HepG2 (cell line): ENCODE measurements around the gene KMT2E. TPM values are rescaled to one million over a fixed set of nuclear protein-coding genes. Genes with fewer than 3 reads are reported as not detected.

Source experiments
- ATAC-seq: fragments of 200-7000 bp; cut with Tn5 transposase; 3 replicates; pipeline ENCODE4 v1.9.1; 2020; ENCODE audit warnings: mild to moderate bottlenecking, moderate library complexity
- BruUV-seq: library from RNA; stranded (reverse); fragments of 400-500 nt; replicated peaks from 2 replicates; lab custom pipeline; 2021; lab: Mats Ljungman, UMichigan
- CTCF ChIA-PET: fragments of 300-600 bp; formaldehyde crosslinking; extraction: SDS; loops from one replicate; lab custom pipeline; 2021; ENCODE audit warnings: low total read pairs, inconsistent platforms, low intra/inter-chr PET ratio; lab: Yijun Ruan, JAX
- POLR2A ChIA-PET: fragments of 350-600 bp; sonication (Branson Sonifier 250); formaldehyde crosslinking; loops from one replicate; lab custom pipeline; 2020; ENCODE audit warnings: antibody characterized with exemption, inconsistent platforms; lab: Yijun Ruan, JAX
- DNase-seq: peaks from one replicate; pipeline ENCODE4 v3.0.0-alpha.2; 2015; ENCODE audit warnings: low spot score
- FAIRE-seq: peaks from 3 replicates; lab custom pipeline; 2011; peaks lifted over from hg19 to GRCh38; lab: Jason Lieb, UNC
- H2AFZ ChIP-seq: one replicate; pipeline ENCODE4 v1.6.1; 2011; ENCODE audit warnings: low read length, inconsistent platforms
- H3K27ac ChIP-seq: fragments of 300-600 bp; 3 replicates; pipeline ENCODE4 v1.8.0; 2011; ENCODE audit warnings: mixed run types, mild to moderate bottlenecking, mixed read lengths, low read length, inconsistent platforms; ENCODE audit not compliant: insufficient read depth; ENCODE audit errors: extremely low read length
- H3K27me3 ChIP-seq, 2 experiments: fragments of 200-600 bp in 1 of 2; 2 replicates in 1 of 2; 3 replicates in 1 of 2; pipeline versions ENCODE4 v1.6.0 to v1.8.0; 2011; ENCODE audit warnings: low read length in 2 of 2, mild to moderate bottlenecking in 2 of 2, moderate library complexity in 2 of 2, inconsistent platforms in 1 of 2; ENCODE audit not compliant: insufficient read depth in 2 of 2, control insufficient read depth in 1 of 2
- H3K36me3 ChIP-seq, 2 experiments: fragments of 200-600 bp in 1 of 2; replicated peaks in 1 of 2; 2 replicates in 1 of 2; 3 replicates in 1 of 2; pipeline versions ENCODE4 v1.5.1 to v1.8.0; 2011; ENCODE audit warnings: low read length in 2 of 2, inconsistent platforms in 1 of 2; ENCODE audit not compliant: insufficient read depth in 2 of 2, control insufficient read depth in 1 of 2
- H3K4me1 ChIP-seq: 2 replicates; pipeline ENCODE4 v1.5.1; 2012; ENCODE audit warnings: low read length, inconsistent platforms; ENCODE audit not compliant: insufficient read depth
- H3K4me2 ChIP-seq: 2 replicates; pipeline ENCODE4 v1.6.0; 2011; ENCODE audit warnings: low read depth, low read length, inconsistent platforms
- H3K4me3 ChIP-seq, 3 experiments: fragments of 200-600 bp in 1 of 3; sonication (generic), shearing (Covaris generic) in 1 of 3; replicated peaks in 1 of 3; 2 replicates each; pipeline ENCODE4 v1.5.1; 2011 to 2016; ENCODE audit warnings: low read length in 3 of 3, inconsistent platforms in 2 of 3, low read depth in 2 of 3, mild to moderate bottlenecking in 2 of 3, control low read depth in 1 of 3, mixed read lengths in 1 of 3; ENCODE audit not compliant: insufficient read depth in 1 of 3
- H3K79me2 ChIP-seq: one replicate; pipeline ENCODE4 v1.6.1; 2011; ENCODE audit warnings: low read length, inconsistent platforms; ENCODE audit not compliant: insufficient read depth
- H3K9ac ChIP-seq: 2 replicates; pipeline ENCODE4 v1.6.0; 2011; ENCODE audit warnings: mild to moderate bottlenecking, low read depth, low read length, inconsistent platforms; ENCODE audit not compliant: insufficient read depth
- H3K9me3 ChIP-seq: 2 replicates; pipeline ENCODE4 v1.5.1; 2012; ENCODE audit warnings: mild to moderate bottlenecking, low read length
- H4K20me1 ChIP-seq: 2 replicates; pipeline ENCODE4 v1.6.0; 2011; ENCODE audit warnings: inconsistent platforms, mild to moderate bottlenecking, low read length, moderate library complexity; ENCODE audit not compliant: insufficient read depth
- ELF3 ChIP-seq: IDR thresholded peaks from 2 replicates; pipeline ENCODE4 v1.6.1; 2016; ENCODE audit warnings: missing genetic modification reagents, missing compliant biosample characterization
- MED8 ChIP-seq: sonication (generic); formaldehyde crosslinking; IDR thresholded peaks from 2 replicates; pipeline ENCODE4 v1.8.1; 2023; ENCODE audit warnings: mild to moderate bottlenecking, missing genetic modification reagents; ENCODE audit not compliant: insufficient replicate concordance
- PHB2 ChIP-seq: fragments of 450-650 bp; IDR thresholded peaks from 2 replicates; pipeline ENCODE4 v1.6.1; 2018; ENCODE audit not compliant: partially characterized antibody
- POLR2G ChIP-seq: fragments of 200-400 bp; formaldehyde crosslinking; IDR thresholded peaks from 2 replicates; pipeline ENCODE4 v1.6.1; 2018; ENCODE audit warnings: mild to moderate bottlenecking, low read depth, low read length, moderate library complexity
- RBM22 ChIP-seq: fragments of 200-400 bp; formaldehyde crosslinking; optimal IDR thresholded peaks from 2 replicates; pipeline ENCODE3; 2017; ENCODE audit warnings: mild to moderate bottlenecking, low read length, moderate library complexity
- ZNF34 ChIP-seq: sonication (generic); formaldehyde crosslinking; IDR thresholded peaks from 2 replicates; pipeline ENCODE4 v1.4.0; 2020; ENCODE audit warnings: mild to moderate bottlenecking, missing genetic modification reagents, borderline replicate concordance
- ZNF619 ChIP-seq: sonication (generic); formaldehyde crosslinking; IDR thresholded peaks from 2 replicates; pipeline ENCODE4 v1.4.0; 2020; ENCODE audit warnings: mild to moderate bottlenecking, missing genetic modification reagents
- ZNF713 ChIP-seq: sonication (generic); formaldehyde crosslinking; IDR thresholded peaks from 2 replicates; pipeline ENCODE4 v1.4.0; 2020; ENCODE audit warnings: mild to moderate bottlenecking, missing genetic modification reagents
- ZSCAN25 ChIP-seq: sonication (generic); formaldehyde crosslinking; IDR thresholded peaks from 2 replicates; pipeline ENCODE4 v1.8.0; 2022; ENCODE audit warnings: mild to moderate bottlenecking, missing genetic modification reagents
- ZZZ3 ChIP-seq: sonication (generic); formaldehyde crosslinking; IDR thresholded peaks from 2 replicates; pipeline ENCODE4 v1.4.0; 2020; ENCODE audit warnings: missing genetic modification reagents, mild to moderate bottlenecking, borderline replicate concordance
- WGBS: methylation state at CpG from one replicate; pipeline ENCODE4 v1.1.6; 2017; ENCODE audit warnings: low lambda C conversion rate; 5-methylcytosine and 5-hydroxymethylcytosine counted together
- in situ Hi-C: cut with HindIII; loops from 2 replicates; pipeline ENCODE4 v1.10.0; 2017; ENCODE audit warnings: low pct_unique_long_range_greater_than_20kb; ENCODE audit not compliant: extremely low pct_ligation_motif_present
- intact Hi-C: fragments of 100-400 bp; cut with micrococcal nuclease; formaldehyde crosslinking; loops from one replicate; pipeline ENCODE4 v1.10.0; 2022; ENCODE audit not compliant: unreplicated experiment
- polyA plus RNA-seq, 8 experiments: library from polyadenylated mRNA; depleted of rRNA in 3 of 8; stranded (reverse) in 7 of 8; unstranded in 1 of 8; fragments of >200 nt; fragmentation: Illumina TruSeq in 4 of 8; extraction: Trizol in 4 of 8; gene quantifications; 2 replicates each; pipeline versions ENCODE4 v1.2.1 to v1.2.3, GENCODE V29; 2011 to 2016; ENCODE audit warnings: low read depth in 4 of 8, missing spikeins in 1 of 8, mixed read lengths in 1 of 8; ENCODE audit not compliant: insufficient read depth in 1 of 8
- total RNA-seq, 5 experiments: library from RNA; depleted of rRNA; stranded (reverse); fragments of >200 nt; fragmentation: Illumina TruSeq; extraction: Trizol; gene quantifications; 2 replicates each; pipeline ENCODE4 v1.2.3, GENCODE V29; 2016; ENCODE audit warnings: low read depth in 1 of 5
- TF ChIP-seq, protein P1 (sequence below): sonication (generic); formaldehyde crosslinking; conservative IDR thresholded peaks from 2 replicates; pipeline ENCODE4 v1.4.0; 2020; ENCODE audit warnings: missing genetic modification reagents
- TF ChIP-seq, protein P2 (sequence below): sonication (generic); formaldehyde crosslinking; IDR thresholded peaks from 2 replicates; pipeline ENCODE4 v1.4.0; 2020; ENCODE audit warnings: missing genetic modification reagents
- TF ChIP-seq, protein P3 (sequence below): sonication (generic); formaldehyde crosslinking; IDR thresholded peaks from 2 replicates; pipeline ENCODE4 v1.4.0; 2020; ENCODE audit warnings: mild to moderate bottlenecking, missing genetic modification reagents, borderline replicate concordance

KMT2E gene
- total and polyA plus RNA-seq, 2 of the 13 experiments (the other 11 are each of a cell fraction or from before 2014, with no cell fraction given), result 6.3 to 24.4 TPM

DNA sequence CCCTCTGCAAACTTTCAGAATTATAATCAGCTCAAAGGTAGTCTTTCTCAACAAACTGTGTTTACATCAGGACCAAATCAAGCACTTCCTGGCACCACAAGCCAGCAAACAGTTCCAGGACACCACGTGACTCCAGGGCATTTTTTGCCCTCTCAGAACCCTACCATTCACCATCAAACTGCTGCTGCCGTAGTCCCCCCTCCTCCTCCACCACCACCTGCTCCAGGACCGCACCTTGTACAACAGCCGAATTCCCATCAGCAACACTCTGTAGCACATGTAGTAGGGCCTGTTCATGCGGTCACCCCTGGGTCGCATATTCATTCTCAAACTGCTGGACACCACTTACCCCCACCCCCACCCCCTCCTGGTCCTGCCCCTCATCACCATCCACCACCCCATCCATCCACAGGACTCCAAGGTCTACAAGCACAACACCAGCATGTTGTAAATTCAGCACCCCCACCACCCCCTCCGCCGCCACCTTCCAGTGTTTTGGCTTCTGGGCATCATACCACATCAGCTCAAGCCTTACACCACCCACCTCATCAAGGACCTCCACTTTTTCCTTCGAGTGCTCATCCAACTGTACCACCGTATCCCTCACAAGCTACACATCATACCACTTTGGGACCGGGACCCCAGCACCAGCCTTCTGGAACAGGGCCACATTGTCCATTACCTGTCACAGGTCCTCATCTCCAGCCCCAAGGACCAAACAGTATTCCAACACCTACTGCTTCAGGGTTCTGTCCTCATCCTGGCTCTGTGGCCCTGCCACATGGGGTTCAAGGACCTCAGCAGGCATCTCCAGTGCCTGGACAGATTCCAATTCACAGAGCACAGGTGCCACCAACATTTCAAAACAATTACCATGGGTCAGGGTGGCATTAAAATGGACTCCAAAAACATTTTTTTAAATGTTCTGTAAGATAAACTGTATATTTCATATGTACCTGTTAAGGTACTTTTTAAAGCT, 98.7 kb downstream of the KMT2E start:
- no peaks in the 10 kb centered on the region for H4K20me1 ChIP-seq
- ATAC-seq (peak; percentile 44), DNase-seq (no peak), FAIRE-seq (no peak)
- no peaks in the 10 kb centered on the region for H3K27me3 ChIP-seq
- intact Hi-C loops, result no loop called here
- H3K79me2 ChIP-seq, result no peaks in the 10 kb centered on the region
- no peaks in the 10 kb centered on the region for H3K4me1 ChIP-seq
- H3K9ac ChIP-seq, result no peak overlapping the region
- in situ Hi-C loops, result no loop called here
- BruUV-seq, result no TSS peak
- H3K27ac ChIP-seq, result no peak overlapping the region
- H3K36me3 ChIP-seq, result peaks cover 11 to 57% of the 10 kb centered on the region in 2 experiments
- no peak overlapping the region for H3K4me3 ChIP-seq
- H2AFZ ChIP-seq, result no peak overlapping the region
- H3K4me2 ChIP-seq, result no peak overlapping the region
- POLR2A ChIA-PET, result no interaction called here
- CTCF ChIA-PET, result no interaction called here
- WGBS, result 95% methylated on average over 11 of the region's 11 CpGs
- no peaks in the 10 kb centered on the region for H3K9me3 ChIP-seq
- TF ChIP-seq, protein P1, sequence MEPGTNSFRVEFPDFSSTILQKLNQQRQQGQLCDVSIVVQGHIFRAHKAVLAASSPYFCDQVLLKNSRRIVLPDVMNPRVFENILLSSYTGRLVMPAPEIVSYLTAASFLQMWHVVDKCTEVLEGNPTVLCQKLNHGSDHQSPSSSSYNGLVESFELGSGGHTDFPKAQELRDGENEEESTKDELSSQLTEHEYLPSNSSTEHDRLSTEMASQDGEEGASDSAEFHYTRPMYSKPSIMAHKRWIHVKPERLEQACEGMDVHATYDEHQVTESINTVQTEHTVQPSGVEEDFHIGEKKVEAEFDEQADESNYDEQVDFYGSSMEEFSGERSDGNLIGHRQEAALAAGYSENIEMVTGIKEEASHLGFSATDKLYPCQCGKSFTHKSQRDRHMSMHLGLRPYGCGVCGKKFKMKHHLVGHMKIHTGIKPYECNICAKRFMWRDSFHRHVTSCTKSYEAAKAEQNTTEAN (CRISPR knock-in tag), result no peak
- TF ChIP-seq PHB2, result no peak
- no peak for TF ChIP-seq ZNF34 (CRISPR knock-in tag)
- TF ChIP-seq MED8, result no peak
- no peak for TF ChIP-seq ELF3
- TF ChIP-seq, protein P2, sequence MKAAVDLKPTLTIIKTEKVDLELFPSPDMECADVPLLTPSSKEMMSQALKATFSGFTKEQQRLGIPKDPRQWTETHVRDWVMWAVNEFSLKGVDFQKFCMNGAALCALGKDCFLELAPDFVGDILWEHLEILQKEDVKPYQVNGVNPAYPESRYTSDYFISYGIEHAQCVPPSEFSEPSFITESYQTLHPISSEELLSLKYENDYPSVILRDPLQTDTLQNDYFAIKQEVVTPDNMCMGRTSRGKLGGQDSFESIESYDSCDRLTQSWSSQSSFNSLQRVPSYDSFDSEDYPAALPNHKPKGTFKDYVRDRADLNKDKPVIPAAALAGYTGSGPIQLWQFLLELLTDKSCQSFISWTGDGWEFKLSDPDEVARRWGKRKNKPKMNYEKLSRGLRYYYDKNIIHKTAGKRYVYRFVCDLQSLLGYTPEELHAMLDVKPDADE (CRISPR knock-in tag), result no peak
- TF ChIP-seq, protein P3, sequence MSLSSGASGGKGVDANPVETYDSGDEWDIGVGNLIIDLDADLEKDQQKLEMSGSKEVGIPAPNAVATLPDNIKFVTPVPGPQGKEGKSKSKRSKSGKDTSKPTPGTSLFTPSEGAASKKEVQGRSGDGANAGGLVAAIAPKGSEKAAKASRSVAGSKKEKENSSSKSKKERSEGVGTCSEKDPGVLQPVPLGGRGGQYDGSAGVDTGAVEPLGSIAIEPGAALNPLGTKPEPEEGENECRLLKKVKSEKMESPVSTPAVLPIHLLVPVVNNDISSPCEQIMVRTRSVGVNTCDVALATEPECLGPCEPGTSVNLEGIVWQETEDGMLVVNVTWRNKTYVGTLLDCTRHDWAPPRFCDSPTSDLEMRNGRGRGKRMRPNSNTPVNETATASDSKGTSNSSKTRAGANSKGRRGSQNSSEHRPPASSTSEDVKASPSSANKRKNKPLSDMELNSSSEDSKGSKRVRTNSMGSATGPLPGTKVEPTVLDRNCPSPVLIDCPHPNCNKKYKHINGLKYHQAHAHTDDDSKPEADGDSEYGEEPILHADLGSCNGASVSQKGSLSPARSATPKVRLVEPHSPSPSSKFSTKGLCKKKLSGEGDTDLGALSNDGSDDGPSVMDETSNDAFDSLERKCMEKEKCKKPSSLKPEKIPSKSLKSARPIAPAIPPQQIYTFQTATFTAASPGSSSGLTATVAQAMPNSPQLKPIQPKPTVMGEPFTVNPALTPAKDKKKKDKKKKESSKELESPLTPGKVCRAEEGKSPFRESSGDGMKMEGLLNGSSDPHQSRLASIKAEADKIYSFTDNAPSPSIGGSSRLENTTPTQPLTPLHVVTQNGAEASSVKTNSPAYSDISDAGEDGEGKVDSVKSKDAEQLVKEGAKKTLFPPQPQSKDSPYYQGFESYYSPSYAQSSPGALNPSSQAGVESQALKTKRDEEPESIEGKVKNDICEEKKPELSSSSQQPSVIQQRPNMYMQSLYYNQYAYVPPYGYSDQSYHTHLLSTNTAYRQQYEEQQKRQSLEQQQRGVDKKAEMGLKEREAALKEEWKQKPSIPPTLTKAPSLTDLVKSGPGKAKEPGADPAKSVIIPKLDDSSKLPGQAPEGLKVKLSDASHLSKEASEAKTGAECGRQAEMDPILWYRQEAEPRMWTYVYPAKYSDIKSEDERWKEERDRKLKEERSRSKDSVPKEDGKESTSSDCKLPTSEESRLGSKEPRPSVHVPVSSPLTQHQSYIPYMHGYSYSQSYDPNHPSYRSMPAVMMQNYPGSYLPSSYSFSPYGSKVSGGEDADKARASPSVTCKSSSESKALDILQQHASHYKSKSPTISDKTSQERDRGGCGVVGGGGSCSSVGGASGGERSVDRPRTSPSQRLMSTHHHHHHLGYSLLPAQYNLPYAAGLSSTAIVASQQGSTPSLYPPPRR (CRISPR knock-in tag), result no peak
- TF ChIP-seq ZZZ3 (CRISPR knock-in tag), result no peak
- no peak for TF ChIP-seq ZSCAN25 (CRISPR knock-in tag)
- TF ChIP-seq RBM22, result peak; percentile 98
- TF ChIP-seq ZNF713 (CRISPR knock-in tag), result no peak
- no peak for TF ChIP-seq ZNF619 (CRISPR knock-in tag)
- 0 out of 2 replicates have a peak, but pooled peaks have one; percentile 26 for TF ChIP-seq POLR2G
